ENCODE results near the gene INCA1.
"Not testable (repeated sequence)": the region's sequence is repeated elsewhere in the genome, so short reads cannot be mapped to it uniquely, and the experiment has no call there.

The INCA1 gene

GRCh38 chr17:4997302-4998026 is at the start of gene INCA1, which contains the start of gene KIF1C:
Gene INCA1, minus strand, starts transcription at chr17:4997522. Its CDS starts 3,085 bp downstream, at chr17:4994437.
Gene KIF1C, plus strand, starts transcription at chr17:4997950. Its CDS starts 2,297 bp downstream, at chr17:5000247.
- peak; percentile 99 for DNase-seq (ENCODE audit: low spot score)

GRCh38 chr17:5045496-5045895 is 48.2 kb upstream of the INCA1 start:
- no peak for DNase-seq (ENCODE audit: low spot score)

GRCh38 chr17:5044630-5045029 is 47.3 kb upstream of the INCA1 start:
- no peak for DNase-seq (ENCODE audit: low spot score)

GRCh38 chr17:5043524-5043923 is 46.2 kb upstream of the INCA1 start:
- no peak for DNase-seq (ENCODE audit: low spot score)

- no peak for DNase-seq (ENCODE audit: low spot score)
These were observed 45.1 kb upstream of the INCA1 start for GRCh38 chr17:5042157-5043022.

GRCh38 chr17:5035315-5035714 is 38.0 kb upstream of the INCA1 start, which contains the start of gene SLC52A1:
Gene SLC52A1, minus strand, starts transcription at chr17:5035426. Its CDS starts 820 bp downstream, at chr17:5034606.
- DNase-seq (ENCODE audit: low spot score), result peak; percentile 37

- DNase-seq (ENCODE audit: low spot score), result no peak
These were observed 37.3 kb upstream of the INCA1 start for GRCh38 chr17:5034651-5035050.

- no peak for DNase-seq (ENCODE audit: low spot score)
These were observed 36.7 kb upstream of the INCA1 start for GRCh38 chr17:5034063-5034462.

- no peak for DNase-seq (ENCODE audit: low spot score)
These were observed 36.2 kb upstream of the INCA1 start for GRCh38 chr17:5033352-5034015.

- no peak for DNase-seq (ENCODE audit: low spot score)
These were observed 35.5 kb upstream of the INCA1 start for GRCh38 chr17:5032865-5033264.

- peak; percentile 89 for DNase-seq (ENCODE audit: low spot score)
These were observed 34.2 kb upstream of the INCA1 start for GRCh38 chr17:5031365-5032082.

- DNase-seq (ENCODE audit: low spot score), result not testable (repeated sequence)
These were observed 32.8 kb upstream of the INCA1 start for GRCh38 chr17:5030168-5030567.

GRCh38 chr17:5027916-5028315 is 30.6 kb upstream of the INCA1 start:
- no peak for DNase-seq (ENCODE audit: low spot score)

- DNase-seq (ENCODE audit: low spot score), result no peak
These were observed 30.0 kb upstream of the INCA1 start for GRCh38 chr17:5027299-5027698.

GRCh38 chr17:5024604-5025003 is 27.3 kb upstream of the INCA1 start:
- DNase-seq (ENCODE audit: low spot score), result no peak

- DNase-seq (ENCODE audit: low spot score), result no peak
These were observed 26.3 kb upstream of the INCA1 start for GRCh38 chr17:5023588-5024147.

- no peak for DNase-seq (ENCODE audit: low spot score)
These were observed 24.9 kb upstream of the INCA1 start for GRCh38 chr17:5022171-5022711.

GRCh38 chr17:5020502-5021023 is 23.2 kb upstream of the INCA1 start:
- DNase-seq (ENCODE audit: low spot score), result no peak

GRCh38 chr17:5019475-5019956 is 22.2 kb upstream of the INCA1 start:
- peak; percentile 29 for DNase-seq (ENCODE audit: low spot score)

- DNase-seq (ENCODE audit: low spot score), result no peak
These were observed 17.0 kb upstream of the INCA1 start for GRCh38 chr17:5014357-5014756.

- DNase-seq (ENCODE audit: low spot score), result peak; percentile 78
These were observed 14.6 kb upstream of the INCA1 start for GRCh38 chr17:5011928-5012327.
